ENCODE results near the gene DNPH1. TPM values are rescaled to one million over a fixed set of nuclear protein-coding genes. Genes with fewer than 3 reads are reported as not detected.

The DNPH1 gene
- total RNA-seq, 1 experiment from 2014 or later: 43.0 TPM

- no peak overlapping the region for H3K4me3 ChIP-seq
- DNase-seq: no peak
- H3K27me3 ChIP-seq: no peaks in the 10 kb centered on the region
- H3K9me3 ChIP-seq: no peaks in the 10 kb centered on the region
- no peaks in the 10 kb centered on the region; the same call in 1 of the 2 replicates for H3K36me3 ChIP-seq
These were observed 44.9 kb downstream of the DNPH1 start for GRCh38 chr6:43184268-43184985.

- H3K36me3 ChIP-seq: peaks cover 8% of the 10 kb centered on the region
These were observed 45.8 kb downstream of the DNPH1 start for GRCh38 chr6:43183441-43183840.

GRCh38 chr6:43181942-43182860, 47.1 kb downstream of the DNPH1 start, which contains the start of gene CUL9:
TSS of gene CUL9 (plus strand) at chr6:43182196. CDS start at chr6:43184311, 2,115 bp downstream.
- peak; percentile 79 for DNase-seq
- Histone ChIP-seq H3K27me3 (no peaks in the 10 kb centered on the region), H3K4me3 (peak within 1 kb of the TSS; percentile 58), H3K9me3 (no peaks in the 10 kb centered on the region), H3K36me3 (peaks cover 9% of the 10 kb centered on the region)

More at GRCh38 chr6:43183441-43183840, 45.8 kb downstream of the DNPH1 start:
- Histone ChIP-seq H3K4me3 (no peak overlapping the region), H3K27me3 (no peaks in the 10 kb centered on the region), H3K9me3 (no peaks in the 10 kb centered on the region)
- no peak for DNase-seq

GRCh38 chr6:43181621-43181941, 47.7 kb downstream of the DNPH1 start:
- Histone ChIP-seq H3K4me3 (peak overlapping the region; percentile 58), H3K9me3 (no peaks in the 10 kb centered on the region), H3K27me3 (no peaks in the 10 kb centered on the region), H3K36me3 (peaks cover 9% of the 10 kb centered on the region)
- DNase-seq: no peak

- Histone ChIP-seq H3K36me3 (peaks cover 11% of the 10 kb centered on the region), H3K4me3 (no peak overlapping the region; the same call in 1 of the 2 replicates)
These were observed 48.3 kb downstream of the DNPH1 start for GRCh38 chr6:43180985-43181384.

GRCh38 chr6:43180058-43180457, 49.2 kb downstream of the DNPH1 start:
- Histone ChIP-seq H3K9me3 (no peaks in the 10 kb centered on the region), H3K36me3 (peaks cover 21% of the 10 kb centered on the region), H3K27me3 (no peaks in the 10 kb centered on the region), H3K4me3 (no peak overlapping the region)
- no peak for DNase-seq

More at GRCh38 chr6:43180985-43181384, 48.3 kb downstream of the DNPH1 start:
- no peaks in the 10 kb centered on the region for H3K27me3 ChIP-seq
- H3K9me3 ChIP-seq: no peaks in the 10 kb centered on the region
- no peak for DNase-seq

GRCh38 chr6:43178951-43179830, 50.1 kb downstream of the DNPH1 start:
- H3K36me3 ChIP-seq: peaks cover 26% of the 10 kb centered on the region
- no peaks in the 10 kb centered on the region for H3K27me3 ChIP-seq
- no peak for DNase-seq
- H3K4me3 ChIP-seq: no peak overlapping the region
- no peaks in the 10 kb centered on the region for H3K9me3 ChIP-seq

GRCh38 chr6:43178150-43178549, 51.1 kb downstream of the DNPH1 start:
- H3K9me3 ChIP-seq: no peaks in the 10 kb centered on the region
- peaks cover 30% of the 10 kb centered on the region for H3K36me3 ChIP-seq
- no peak overlapping the region for H3K4me3 ChIP-seq
- H3K27me3 ChIP-seq: no peaks in the 10 kb centered on the region
- DNase-seq: no peak

- Histone ChIP-seq H3K9me3 (no peaks in the 10 kb centered on the region), H3K4me3 (no peak overlapping the region), H3K36me3 (peaks cover 30% of the 10 kb centered on the region), H3K27me3 (no peaks in the 10 kb centered on the region)
- no peak for DNase-seq
These were observed 52.9 kb downstream of the DNPH1 start for GRCh38 chr6:43176423-43176786.

- Histone ChIP-seq H3K4me3 (no peak overlapping the region), H3K27me3 (no peaks in the 10 kb centered on the region)
- no peak for DNase-seq
These were observed 53.4 kb downstream of the DNPH1 start for GRCh38 chr6:43175676-43176422.

More at GRCh38 chr6:43175676-43176422, 53.4 kb downstream of the DNPH1 start:
- H3K36me3 ChIP-seq: peaks cover 30% of the 10 kb centered on the region
- H3K9me3 ChIP-seq: no peaks in the 10 kb centered on the region

Other genes with a start within 250 kb of the DNPH1 start
- gene PPP2R5D, start 244.9 kb downstream of the DNPH1 start, total RNA-seq (2014; rRNA removed; shearing (Covaris generic); ENCODE audit: low replicate concordance): 27.4 and 37.3 TPM in 2 replicates
- gene MEA1, start 215.5 kb downstream of the DNPH1 start, total RNA-seq (2014; rRNA removed; shearing (Covaris generic); ENCODE audit: low replicate concordance): 62.9 and 75.6 TPM in 2 replicates
- 34.4 and 51.7 TPM in 2 replicates for gene KLHDC3, start 215.2 kb downstream of the DNPH1 start, total RNA-seq (2014; rRNA removed; shearing (Covaris generic); ENCODE audit: low replicate concordance)
- gene RRP36, start 207.9 kb downstream of the DNPH1 start, total RNA-seq (2014; rRNA removed; shearing (Covaris generic); ENCODE audit: low replicate concordance): 45.4 and 73.7 TPM in 2 replicates
- gene CUL7, start 175.6 kb downstream of the DNPH1 start, total RNA-seq (2014; rRNA removed; shearing (Covaris generic); ENCODE audit: low replicate concordance): 7.6 and 10.8 TPM in 2 replicates
- gene MRPL2, start 170.0 kb downstream of the DNPH1 start, total RNA-seq (2014; rRNA removed; shearing (Covaris generic); ENCODE audit: low replicate concordance): 31.0 and 54.7 TPM in 2 replicates
- 16.6 and 44.3 TPM in 2 replicates for gene KLC4, start 169.8 kb downstream of the DNPH1 start, total RNA-seq (2014; rRNA removed; shearing (Covaris generic); ENCODE audit: low replicate concordance)
- 45.0 and 57.3 TPM in 2 replicates for gene PTK7, start 153.2 kb downstream of the DNPH1 start, total RNA-seq (2014; rRNA removed; shearing (Covaris generic); ENCODE audit: low replicate concordance)
- 20.9 and 22.8 TPM in 2 replicates for gene SRF, start 58.2 kb downstream of the DNPH1 start, total RNA-seq (2014; rRNA removed; shearing (Covaris generic); ENCODE audit: low replicate concordance)
- 6.2 and 47.2 TPM in 2 replicates for gene CUL9, start 47.3 kb downstream of the DNPH1 start, total RNA-seq (2014; rRNA removed; shearing (Covaris generic); ENCODE audit: low replicate concordance)
- gene TTBK1, start 14.0 kb upstream of the DNPH1 start, total RNA-seq (2014; rRNA removed; shearing (Covaris generic); ENCODE audit: low replicate concordance): not detected in 2 replicates
- not detected in 2 replicates for gene SLC22A7, start 68.8 kb upstream of the DNPH1 start, total RNA-seq (2014; rRNA removed; shearing (Covaris generic); ENCODE audit: low replicate concordance)
- gene CRIP3, start 79.3 kb upstream of the DNPH1 start, total RNA-seq (2014; rRNA removed; shearing (Covaris generic); ENCODE audit: low replicate concordance): not detected in 2 replicates
- gene ZNF318, start 140.2 kb upstream of the DNPH1 start, total RNA-seq (2014; rRNA removed; shearing (Covaris generic); ENCODE audit: low replicate concordance): 1.2 and 1.3 TPM in 2 replicates
- gene ABCC10, start 198.1 kb upstream of the DNPH1 start, total RNA-seq (2014; rRNA removed; shearing (Covaris generic); ENCODE audit: low replicate concordance): 2.1 and 3.5 TPM in 2 replicates
- gene DLK2, start 226.1 kb upstream of the DNPH1 start, total RNA-seq (2014; rRNA removed; shearing (Covaris generic); ENCODE audit: low replicate concordance): 1.5 TPM in 1 of 2 replicates, not detected in the other
- 8.1 and 19.0 TPM in 2 replicates for gene TJAP1, start 248.1 kb upstream of the DNPH1 start, total RNA-seq (2014; rRNA removed; shearing (Covaris generic); ENCODE audit: low replicate concordance)

Data from MG63 (cell line).